Measurements from ENCODE around the gene ABCC9. TPM values are rescaled to one million over a fixed set of nuclear protein-coding genes. Genes with fewer than 3 reads are reported as not detected.

ABCC9 gene
- total RNA-seq, 4 donors from 2014 or later = 2.4 to 14.9 (median 5.9) TPM

DNA sequence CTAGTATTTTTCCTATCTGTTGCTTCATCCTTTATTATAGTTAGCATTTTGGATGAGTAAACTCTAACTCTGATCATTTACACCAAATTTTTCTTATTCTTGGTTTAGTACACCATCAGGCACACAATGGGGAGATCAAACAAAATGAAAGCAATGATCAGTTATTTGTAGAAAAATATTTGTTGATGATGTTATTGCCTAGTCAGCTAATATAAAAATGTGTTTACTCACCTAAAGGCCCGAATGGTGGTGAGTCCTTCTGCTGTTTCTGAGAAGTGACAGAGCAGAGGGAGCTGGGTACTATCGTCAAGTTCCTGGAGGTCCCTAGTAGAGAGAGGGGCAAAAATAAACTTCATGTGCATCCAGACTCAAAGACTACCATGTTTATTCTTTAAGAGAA lies 103.4 kb downstream of the ABCC9 start:
- Histone ChIP-seq H3K9me3 (no peaks in the 10 kb centered on the region), H3K36me3 (no peaks in the 10 kb centered on the region), H3K4me3 (no peak overlapping the region), H3K27ac (no peak overlapping the region), H3K4me1 (no peaks in the 10 kb centered on the region), H3K27me3 (no peaks in the 10 kb centered on the region)
- TF ChIP-seq POLR2A (IDR thresholded peaks at IDR 0.05) = no peak
- TF ChIP-seq, protein P1, sequence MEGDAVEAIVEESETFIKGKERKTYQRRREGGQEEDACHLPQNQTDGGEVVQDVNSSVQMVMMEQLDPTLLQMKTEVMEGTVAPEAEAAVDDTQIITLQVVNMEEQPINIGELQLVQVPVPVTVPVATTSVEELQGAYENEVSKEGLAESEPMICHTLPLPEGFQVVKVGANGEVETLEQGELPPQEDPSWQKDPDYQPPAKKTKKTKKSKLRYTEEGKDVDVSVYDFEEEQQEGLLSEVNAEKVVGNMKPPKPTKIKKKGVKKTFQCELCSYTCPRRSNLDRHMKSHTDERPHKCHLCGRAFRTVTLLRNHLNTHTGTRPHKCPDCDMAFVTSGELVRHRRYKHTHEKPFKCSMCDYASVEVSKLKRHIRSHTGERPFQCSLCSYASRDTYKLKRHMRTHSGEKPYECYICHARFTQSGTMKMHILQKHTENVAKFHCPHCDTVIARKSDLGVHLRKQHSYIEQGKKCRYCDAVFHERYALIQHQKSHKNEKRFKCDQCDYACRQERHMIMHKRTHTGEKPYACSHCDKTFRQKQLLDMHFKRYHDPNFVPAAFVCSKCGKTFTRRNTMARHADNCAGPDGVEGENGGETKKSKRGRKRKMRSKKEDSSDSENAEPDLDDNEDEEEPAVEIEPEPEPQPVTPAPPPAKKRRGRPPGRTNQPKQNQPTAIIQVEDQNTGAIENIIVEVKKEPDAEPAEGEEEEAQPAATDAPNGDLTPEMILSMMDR (IDR thresholded peaks at IDR 0.05) = no peak
- DNase-seq = no peak

DNA sequence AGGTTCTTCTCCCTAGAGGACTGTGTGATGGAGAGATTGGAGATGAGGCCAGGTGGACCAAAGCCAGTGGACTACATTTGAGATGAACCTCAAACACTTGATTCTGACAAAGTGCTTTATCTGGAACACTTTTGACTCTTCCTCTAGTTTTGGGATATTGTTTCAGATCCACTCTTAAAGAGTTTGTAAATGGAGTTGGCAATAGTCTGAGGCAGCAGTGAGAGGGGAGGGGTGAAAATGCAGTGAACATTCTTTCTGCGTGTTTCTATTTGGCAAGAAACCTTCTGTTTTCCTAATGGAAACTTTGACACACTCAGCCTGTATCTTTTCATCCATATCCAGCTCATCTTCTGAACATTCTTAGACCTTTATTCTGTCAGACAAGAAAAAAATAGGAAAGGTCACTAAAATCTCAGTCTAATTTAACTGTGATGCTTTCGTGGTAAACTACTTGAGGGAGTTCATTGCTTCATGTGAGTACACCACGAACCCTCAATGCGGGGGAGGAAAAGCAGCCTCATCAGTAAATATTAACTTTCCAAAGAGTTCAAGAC lies 109.4 kb downstream of the ABCC9 start:
- DNase-seq = peak in 1 of 3 donors; percentile 46
- H3K4me1 ChIP-seq = no peaks in the 10 kb centered on the region
- TF ChIP-seq, protein P1 (IDR thresholded peaks at IDR 0.05) = no peak
- no peak for TF ChIP-seq POLR2A (IDR thresholded peaks at IDR 0.05)
- H3K27ac ChIP-seq = peak overlapping the region in 2 of 4 donors; percentile 68 to 70
- no peaks in the 10 kb centered on the region for H3K27me3 ChIP-seq
- no peaks in the 10 kb centered on the region for H3K36me3 ChIP-seq
- no peak overlapping the region for H3K4me3 ChIP-seq
- no peaks in the 10 kb centered on the region for H3K9me3 ChIP-seq

DNA sequence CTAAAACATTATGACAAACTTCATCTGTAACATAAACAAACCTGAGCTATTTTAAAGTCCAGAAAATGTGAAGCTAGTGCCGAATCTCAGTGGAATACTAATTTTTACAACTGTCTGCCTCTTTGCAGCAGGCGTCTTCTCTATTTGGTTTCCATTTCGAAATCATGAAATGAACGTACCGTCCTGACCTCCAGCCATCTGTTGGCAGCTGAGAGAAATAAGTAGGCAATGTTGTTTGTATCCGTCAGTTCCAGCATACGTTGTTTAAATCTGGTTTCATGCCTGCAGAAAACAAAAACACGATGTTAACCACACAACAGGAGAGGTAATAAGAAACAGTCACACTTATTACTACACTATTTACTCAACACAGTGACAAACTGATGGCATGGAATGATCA lies 112.4 kb downstream of the ABCC9 start:
- H3K36me3 ChIP-seq = no peaks in the 10 kb centered on the region
- peak overlapping the region in 1 of 4 donors; percentile 59 for H3K27ac ChIP-seq
- no peaks in the 10 kb centered on the region for H3K4me1 ChIP-seq
- peak in 1 of 3 donors; percentile 50 for DNase-seq
- H3K4me3 ChIP-seq = no peak overlapping the region
- H3K9me3 ChIP-seq = no peaks in the 10 kb centered on the region
- H3K27me3 ChIP-seq = no peaks in the 10 kb centered on the region
- TF ChIP-seq, protein P1 (IDR thresholded peaks at IDR 0.05) = no peak
- no peak for TF ChIP-seq POLR2A (IDR thresholded peaks at IDR 0.05)

DNA sequence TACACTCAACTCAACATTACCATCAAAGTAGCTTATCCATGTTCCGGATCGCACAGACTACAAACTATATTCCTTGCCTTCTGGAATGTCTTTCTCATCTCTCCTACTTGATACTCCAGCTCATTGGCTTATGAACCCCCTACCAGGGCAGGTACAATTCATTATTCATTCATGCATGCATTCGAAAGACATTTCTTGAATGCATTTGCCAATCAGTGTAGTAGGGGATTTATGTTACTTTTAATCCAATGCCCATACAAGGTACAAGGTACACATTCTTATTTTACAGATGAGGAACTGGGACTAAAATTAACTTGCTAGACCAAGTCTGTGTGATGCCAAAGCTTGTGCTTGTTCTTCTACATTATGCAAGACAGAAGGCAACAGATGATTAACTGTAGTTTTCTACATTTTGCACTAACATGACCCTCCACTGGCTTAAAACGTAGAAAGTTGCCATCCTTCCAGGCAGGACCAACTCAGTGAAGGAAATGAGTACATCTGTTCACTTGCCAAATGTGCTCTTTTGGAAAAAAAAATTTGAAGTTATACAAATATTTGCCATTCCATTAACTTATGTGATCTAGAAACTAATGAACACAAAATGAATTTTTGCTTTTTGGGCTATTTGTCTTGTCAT lies 113.0 kb downstream of the ABCC9 start:
- no peaks in the 10 kb centered on the region for H3K27me3 ChIP-seq
- H3K36me3 ChIP-seq = no peaks in the 10 kb centered on the region
- no peaks in the 10 kb centered on the region for H3K9me3 ChIP-seq
- no peak for DNase-seq
- H3K27ac ChIP-seq = peak overlapping the region in 2 of 4 donors; percentile 9 to 59
- H3K4me1 ChIP-seq = no peaks in the 10 kb centered on the region
- no peak for TF ChIP-seq POLR2A (IDR thresholded peaks at IDR 0.05)
- no peak overlapping the region for H3K4me3 ChIP-seq

DNA sequence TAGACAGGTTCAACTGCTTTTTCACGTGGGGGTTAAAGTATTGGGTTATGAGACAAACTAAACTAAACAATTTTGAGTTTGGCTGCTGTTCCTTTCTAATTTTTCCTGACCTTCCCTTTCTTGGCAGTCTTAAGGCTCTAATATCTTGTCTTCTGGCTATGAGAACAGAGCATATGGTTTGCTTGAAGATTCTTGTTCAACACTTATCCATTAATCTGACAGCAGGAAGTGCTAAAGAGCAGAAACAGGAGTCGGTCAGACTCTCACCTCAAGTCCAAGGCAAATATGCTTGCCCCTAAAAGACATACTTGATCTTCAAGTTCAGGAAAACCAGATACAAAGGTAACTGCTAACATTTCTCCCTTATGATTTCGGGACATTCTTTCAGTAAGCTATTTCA lies 114.1 kb downstream of the ABCC9 start:
- H3K4me1 ChIP-seq = no peaks in the 10 kb centered on the region
- H3K27me3 ChIP-seq = no peaks in the 10 kb centered on the region
- TF ChIP-seq, protein P1 (IDR thresholded peaks at IDR 0.05) = no peak
- no peak for TF ChIP-seq POLR2A (IDR thresholded peaks at IDR 0.05)
- H3K36me3 ChIP-seq = no peaks in the 10 kb centered on the region
- DNase-seq = no peak
- H3K4me3 ChIP-seq = no peak overlapping the region
- no peaks in the 10 kb centered on the region for H3K9me3 ChIP-seq
- H3K27ac ChIP-seq = no peak overlapping the region

DNA sequence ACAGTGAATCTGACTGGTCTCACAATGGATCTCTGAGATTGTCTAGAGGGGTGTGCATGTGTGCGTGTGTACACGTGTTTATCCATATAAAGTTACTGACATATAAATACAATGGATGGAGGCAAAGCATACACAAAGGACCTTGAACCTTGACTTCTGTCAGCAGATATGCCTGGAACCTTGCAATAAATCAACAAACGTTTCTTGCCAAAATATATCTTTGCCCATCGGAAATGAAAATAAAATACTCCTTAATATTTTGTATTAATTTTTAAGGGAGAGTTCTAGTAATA lies 114.7 kb downstream of the ABCC9 start:
- TF ChIP-seq, protein P1 (IDR thresholded peaks at IDR 0.05) = no peak
- no peak for TF ChIP-seq POLR2A (IDR thresholded peaks at IDR 0.05)
- Histone ChIP-seq H3K9me3 (no peaks in the 10 kb centered on the region), H3K27ac (no peak overlapping the region), H3K4me3 (no peak overlapping the region), H3K27me3 (no peaks in the 10 kb centered on the region), H3K4me1 (no peaks in the 10 kb centered on the region), H3K36me3 (no peaks in the 10 kb centered on the region)
- no peak for DNase-seq

All from Peyer's patch (tissue), 4 donors.